ENCODE results near the gene VSIG2.

Gene VSIG2

DNA sequence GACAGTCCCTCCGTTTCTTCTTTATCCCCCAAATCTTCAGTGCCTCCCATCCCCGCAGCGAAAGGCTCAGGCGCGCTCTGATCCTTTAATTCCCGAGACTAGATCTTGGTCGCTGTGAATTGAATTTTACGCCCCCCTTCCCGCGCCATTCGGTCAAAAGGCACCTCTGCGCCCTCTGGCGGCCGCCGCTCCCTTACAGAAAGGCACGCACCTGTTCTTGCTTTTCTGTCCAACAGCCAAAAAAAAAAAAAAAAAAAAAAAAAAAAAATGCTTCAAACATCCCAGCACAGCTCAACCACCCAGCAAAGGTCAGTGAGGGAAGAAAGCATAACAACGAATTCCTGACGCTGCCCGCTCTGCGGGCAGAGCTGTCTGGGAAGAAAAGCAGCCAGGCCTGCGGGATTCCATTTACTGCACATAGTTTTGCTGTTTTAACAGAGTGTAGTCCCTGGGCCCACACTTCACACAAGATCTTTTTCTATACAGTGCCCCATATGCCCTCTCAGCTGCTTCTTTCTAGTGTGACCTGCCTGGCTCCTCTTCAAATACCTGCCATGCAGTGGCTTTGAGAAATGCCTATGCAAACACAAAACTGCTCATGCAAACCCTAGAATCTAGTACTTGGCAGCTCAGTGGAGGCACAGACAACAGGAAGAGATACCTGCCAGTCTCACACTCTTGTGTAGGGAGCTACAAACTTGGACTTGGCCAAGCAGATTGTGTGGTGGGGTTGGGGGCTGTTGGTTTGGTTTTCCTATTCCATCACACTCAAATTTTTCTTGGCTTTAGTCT lies 11.3 kb upstream of the VSIG2 start:
- DNase-seq, result peak; percentile 56

DNA sequence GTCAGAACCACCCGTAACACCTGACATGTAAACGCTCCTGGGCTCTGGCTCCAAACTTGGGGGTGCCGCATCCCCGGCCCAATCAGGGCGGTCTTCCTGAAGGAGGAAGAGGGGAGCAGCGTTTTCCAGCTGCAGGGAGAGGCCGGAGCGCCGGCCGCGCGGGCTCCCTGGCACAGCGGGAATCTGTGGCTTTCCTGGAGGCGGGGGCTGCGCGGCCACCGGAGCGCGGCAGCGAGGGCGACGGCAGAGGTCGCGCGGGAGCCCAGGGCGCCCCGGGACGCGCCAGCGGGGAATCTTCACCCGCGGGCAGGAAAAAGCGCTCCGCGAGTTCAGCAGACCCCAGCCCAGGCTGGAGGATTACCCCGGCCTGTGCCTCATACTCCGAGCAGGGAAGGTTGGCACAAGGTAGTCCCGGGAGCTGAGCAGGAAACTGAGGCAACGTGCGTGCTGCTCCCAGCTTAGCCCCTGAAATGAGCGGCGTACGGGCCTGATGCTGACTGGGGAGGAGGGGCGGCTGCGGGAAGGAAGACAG lies 10.6 kb upstream of the VSIG2 start:
- no peak for DNase-seq

DNA sequence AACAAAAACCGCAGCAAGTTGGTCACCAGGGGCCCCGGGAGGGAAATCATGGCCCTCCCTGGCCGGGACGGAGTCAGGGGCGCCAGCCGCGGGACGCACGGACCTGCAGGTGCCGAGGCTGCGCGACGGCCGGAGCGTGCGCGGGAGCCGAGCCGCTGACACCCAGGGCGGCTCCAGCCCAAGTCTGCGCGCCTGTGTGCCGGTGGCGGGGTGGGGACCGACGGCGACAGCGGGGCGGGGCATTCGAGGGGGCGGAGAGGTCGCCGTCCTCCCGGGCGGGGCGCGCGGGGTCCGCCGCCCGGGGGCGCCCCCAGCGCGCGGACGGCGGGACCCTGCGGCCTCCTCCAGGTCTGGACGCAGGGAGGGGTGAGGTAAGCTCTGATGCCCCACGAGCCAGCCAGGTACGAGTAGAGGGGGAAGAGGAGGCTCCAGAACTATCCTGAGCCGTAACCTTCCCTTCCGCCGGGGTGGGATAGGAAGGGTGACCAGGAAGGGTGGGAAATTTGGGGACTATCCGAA lies 10.1 kb upstream of the VSIG2 start, which contains the start of gene ESAM:
Gene ESAM (minus strand): TSS at position 186 of the 519 bp plus-strand sequence. CDS start 136 bp downstream, at position 50.
- DNase-seq, result no peak

DNA sequence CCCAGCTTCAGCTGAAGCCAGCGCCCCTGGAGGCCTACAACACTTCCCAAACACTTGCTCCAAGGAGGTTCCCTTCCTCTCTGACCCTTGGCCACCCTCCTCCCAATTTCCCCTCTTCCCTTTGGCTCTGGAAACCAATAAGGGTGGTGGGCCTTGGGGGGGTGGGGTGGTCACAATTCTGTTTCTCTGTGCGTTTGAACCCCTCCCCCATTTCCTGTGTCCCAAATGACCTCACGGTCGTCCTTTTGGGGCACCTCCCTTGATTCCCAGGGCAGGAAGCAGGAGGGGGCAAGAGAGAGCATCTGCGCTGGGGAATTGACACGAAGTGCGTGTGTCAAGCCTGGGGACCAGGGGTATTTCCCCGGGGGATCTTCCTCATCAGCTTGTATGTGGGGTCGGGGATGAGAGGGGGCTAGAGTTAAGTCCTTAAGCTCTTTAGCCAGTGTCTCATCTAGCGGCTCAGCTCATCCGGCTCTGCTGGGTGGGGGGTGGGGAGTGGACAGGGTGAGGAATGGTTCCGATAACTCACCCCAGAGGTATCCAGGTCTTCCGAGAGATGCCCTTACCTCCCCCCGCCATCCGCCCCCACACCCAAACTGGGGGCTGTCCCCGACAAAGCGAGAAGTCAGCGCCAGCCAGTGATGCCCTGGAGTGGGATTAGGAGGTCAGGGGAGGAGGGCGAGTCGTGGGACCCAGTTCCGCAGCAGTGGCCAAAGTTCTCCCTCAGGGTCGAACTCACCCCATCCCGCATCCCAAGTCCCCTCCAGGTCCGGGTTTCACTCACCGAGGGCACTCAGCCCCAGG lies 9.4 kb upstream of the VSIG2 start:
- DNase-seq, result no peak

DNA sequence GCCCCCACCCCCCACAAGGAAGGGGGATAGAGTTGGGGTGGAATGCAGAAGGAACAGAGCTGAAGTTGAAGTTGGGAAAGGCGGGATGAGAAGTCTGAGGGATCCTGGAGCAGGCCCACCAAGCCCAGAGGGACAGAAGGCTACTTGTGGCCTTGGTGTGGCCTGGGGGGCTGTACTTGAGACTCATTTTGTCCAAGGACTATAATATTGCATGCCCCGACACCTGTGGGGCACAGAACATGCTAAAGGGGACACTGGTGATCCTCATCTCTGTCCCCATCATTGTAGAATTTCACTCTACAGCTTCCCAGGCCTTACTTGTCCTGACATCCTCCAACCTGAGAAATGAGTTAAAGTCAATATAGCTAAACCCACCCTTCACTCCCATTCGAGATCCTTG lies 8.8 kb upstream of the VSIG2 start:
- DNase-seq, result no peak

DNA sequence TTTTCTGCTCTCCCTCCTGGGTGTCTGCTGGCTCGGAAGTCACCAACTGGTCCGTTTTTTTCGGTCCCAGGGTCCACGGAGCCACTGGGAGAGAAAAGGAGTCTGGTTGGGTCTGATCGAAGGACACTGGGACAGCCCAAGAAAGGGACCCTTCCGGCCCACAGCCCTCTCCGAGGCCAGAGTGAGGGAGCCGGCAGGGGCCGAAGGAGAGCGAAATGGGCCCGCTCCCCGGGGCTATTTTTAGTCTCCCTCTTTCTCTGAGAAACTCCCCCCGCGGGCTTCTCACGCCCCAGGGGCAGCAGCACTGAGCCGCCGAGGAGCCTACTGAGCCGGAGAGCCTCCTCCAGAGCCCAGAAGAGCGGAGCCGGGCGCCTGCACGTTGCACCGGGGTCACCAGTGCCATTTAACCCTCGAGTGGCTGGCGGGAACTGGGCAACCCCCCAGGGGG lies 8.2 kb upstream of the VSIG2 start:
- no peak for DNase-seq

DNA sequence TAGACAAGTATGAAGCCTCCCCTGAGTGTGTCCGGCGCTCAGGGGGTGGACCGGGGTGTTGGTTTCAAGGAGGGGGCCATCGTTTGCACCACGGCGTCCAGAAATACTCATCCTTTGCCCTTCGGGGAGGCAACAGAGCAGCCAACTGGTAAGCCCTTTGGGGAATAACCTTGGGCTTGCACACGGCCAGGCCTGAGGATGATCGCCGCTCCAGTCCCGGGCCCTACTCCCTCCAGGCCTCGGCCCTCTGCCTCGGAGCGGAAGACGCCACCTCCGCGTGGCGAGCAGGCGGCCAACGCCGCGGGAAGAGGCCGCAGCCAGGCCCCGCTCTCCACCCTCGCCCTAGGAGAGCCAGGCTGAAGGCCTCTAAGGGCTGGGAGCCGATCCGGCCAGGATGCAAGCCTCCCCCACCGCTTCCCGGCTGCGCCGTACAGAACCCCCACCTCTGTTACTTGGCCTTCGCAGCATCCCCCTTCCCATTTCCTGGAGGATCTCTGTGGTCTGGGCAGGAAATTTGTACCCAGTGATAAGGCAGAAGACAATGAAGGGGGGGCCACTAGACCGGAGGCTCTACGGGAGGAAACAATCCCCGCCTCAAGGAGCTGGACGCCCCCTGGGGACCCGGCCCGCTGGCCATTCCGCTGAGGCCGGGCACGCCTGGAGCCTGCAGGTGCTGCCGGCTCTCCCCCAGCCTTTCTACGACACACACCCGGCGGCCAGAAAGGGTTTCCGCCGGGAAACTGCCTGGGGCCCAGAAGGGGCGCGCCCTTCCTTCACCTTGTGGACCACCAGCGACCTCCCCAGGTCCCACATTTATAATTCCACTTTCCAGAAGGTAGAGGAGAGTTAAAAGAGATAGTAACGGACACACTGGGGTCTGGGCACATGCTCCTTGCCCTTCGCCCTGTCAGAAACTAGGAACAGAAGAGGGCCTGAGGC lies 7.5 kb upstream of the VSIG2 start:
- no peak for DNase-seq

DNA sequence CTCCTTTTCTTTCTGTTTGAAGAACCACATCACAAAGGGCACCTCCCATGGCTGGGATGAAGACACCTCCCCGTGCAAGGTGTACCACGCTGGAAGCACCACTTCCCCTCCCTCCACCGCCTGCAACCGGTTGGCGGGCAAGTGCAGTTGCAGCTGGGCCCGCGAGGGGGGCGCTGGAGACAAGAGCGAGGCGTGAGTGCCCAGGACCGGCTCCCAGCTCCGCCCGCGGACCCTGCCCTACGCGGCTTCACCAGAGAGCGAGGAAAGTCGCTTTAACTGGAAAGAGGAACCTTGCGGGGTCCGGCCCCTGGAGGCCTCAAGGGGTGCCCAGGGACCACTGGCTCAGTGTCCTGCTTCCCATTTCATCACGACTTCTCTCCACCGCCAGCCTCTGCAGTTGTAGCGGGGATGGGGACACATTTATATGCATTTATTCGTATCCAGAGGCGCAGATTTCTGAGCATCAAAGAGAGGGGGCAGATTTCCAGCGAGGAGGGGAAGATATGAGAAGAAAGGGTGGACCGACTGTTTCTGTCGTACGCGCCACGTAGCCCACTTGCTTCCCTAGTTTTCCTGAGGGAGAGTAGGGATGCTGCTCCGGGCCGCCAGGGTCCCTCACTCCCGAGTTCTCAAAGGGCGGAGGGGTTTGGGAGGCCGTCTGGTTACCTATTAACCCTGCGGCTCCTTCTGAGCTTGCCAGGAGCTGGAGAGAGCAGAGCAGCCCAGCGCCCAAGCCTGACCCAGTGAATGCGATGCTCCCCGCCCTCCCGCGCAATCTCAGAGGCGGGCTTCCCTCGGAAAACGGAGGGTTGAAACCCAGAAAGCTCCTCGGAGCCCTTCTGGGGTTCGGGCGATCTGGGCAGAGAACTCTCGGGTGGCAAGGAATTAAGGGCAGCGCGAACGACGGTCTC lies 6.6 kb upstream of the VSIG2 start:
- DNase-seq, result no peak

DNA sequence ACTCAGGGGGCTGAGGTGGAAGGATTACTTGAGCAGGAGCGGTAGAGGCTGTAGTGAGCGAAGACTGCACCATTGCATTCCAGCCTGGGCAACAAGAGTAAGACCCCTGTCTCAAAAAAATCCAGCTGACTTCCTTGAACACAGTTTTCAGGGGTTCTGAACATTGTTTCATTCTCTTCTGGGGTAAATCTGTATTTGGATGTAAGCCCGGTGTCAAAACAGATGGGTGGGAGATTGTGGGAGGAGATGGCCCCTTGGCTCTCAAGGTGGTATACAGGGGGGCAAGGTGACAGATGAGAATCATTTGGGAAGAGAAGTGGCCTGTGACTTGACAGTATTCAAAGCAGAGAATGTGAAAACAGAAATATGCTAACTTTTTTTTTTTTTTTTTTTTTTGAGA lies 5.3 kb upstream of the VSIG2 start:
- no peak for DNase-seq

DNA sequence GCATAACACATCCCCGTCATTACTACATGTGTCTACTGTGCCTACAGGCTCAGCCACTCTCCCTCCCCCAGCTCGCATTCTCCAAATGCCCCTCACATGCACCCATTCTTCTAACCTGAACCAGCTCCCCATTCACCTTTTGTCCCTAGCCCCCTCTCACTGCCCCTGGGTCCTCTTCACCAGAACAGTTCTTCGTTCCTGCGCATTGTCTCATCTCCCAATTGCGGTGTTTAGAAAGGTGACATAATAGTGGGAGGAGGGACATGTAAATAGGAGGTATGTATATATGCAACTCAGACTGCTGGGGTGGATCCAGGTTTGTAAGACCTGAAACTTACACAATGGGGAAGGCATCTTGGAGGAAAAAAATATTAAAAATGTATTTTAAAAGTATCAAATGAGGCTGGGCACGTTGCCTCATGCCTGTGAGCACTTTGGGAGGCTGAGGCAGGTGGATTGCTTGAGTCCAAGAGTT lies 4.7 kb upstream of the VSIG2 start:
- DNase-seq, result no peak

DNA sequence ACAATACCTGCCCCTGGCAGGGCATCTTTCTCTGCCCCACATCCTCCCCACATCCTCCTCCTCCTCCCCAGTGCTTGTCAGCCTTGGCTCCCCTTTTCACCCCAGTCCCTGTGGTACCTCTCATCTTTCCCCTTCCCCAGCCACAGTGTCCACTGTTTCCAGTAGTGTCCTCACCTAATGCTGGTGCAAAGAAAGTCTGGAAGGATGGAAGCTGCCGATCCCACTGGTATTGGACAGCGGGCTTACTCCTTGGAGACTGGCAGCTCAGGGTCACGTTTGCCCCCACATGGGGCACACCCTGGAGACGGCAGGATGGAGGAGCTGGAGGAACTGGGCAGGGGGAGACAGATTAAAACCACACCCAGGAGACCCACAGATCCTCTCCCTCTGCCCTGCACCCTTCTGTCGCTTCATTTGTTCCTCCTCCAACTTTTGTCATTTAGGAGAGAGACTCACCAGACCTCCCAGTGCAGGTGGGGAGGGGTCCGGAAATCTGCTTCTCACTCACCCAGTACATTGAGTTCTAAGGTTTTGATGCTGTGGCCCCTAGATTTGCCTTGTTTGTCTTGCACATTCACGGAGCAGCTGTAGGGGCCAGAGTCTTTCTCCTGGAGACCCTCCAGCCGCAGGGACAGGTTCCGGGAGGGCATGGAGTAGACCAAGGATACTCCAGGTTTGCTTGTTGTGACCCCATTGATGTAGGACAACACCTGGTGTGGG lies 4.1 kb upstream of the VSIG2 start:
- DNase-seq, result no peak

DNA sequence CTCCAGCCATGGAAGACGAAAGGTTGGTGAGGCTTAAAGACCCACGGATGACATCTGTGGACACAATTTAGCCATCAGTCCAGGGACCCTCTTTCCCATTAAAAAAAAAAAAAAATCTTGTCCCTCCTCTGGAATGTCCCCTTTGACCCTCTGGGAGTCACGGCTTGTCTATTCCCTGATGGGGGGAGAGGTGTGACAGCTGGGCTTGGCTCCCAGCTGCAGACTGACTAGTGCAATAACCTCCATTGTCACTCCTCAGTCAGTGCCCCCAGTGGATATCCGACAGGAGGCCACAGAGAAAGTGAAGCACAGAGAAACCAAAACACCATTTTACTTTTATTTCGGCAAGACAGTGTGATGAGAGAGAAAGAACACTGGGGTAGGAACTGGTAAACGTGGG lies 2.7 kb upstream of the VSIG2 start:
- no peak for DNase-seq

DNA sequence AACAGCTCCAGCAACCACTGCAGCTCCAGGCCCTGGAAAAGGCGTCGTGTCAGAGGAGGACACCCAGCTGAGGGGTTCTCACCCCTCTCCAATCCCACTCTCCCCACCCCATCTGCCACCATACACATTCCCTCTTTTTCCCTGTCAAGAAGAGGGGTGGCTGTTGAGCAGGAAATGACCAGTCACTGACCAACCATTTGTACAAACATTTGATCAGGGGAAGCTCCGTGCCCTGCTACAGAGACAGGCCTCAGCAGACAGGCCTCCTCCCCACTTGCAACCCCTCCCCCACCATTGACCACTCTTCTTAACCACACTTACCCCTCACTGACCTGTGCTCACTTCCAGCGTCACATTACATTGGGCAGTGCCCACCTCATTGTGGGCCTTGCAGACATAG lies 2.3 kb upstream of the VSIG2 start:
- DNase-seq, result no peak

DNA sequence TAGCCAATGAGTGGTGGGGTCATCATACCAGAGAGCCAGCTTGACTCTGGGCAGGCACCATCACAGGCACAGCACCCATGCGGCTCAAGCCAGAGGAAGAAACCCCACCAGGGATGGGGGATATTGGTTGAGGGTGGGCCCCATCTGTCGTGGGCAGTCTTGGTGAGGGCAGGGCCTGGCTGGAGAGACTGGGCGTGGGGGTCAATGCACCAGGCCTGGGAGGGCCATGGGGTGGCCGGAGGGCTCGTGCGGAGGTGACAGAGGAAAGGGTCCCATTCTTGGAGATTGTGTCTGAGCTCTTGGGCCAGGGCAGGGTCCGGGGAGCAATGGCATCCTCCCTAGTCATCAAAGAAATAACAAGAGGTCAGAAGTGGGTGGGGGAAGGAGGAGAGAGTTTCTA lies 1.6 kb upstream of the VSIG2 start:
- no peak for DNase-seq

DNA sequence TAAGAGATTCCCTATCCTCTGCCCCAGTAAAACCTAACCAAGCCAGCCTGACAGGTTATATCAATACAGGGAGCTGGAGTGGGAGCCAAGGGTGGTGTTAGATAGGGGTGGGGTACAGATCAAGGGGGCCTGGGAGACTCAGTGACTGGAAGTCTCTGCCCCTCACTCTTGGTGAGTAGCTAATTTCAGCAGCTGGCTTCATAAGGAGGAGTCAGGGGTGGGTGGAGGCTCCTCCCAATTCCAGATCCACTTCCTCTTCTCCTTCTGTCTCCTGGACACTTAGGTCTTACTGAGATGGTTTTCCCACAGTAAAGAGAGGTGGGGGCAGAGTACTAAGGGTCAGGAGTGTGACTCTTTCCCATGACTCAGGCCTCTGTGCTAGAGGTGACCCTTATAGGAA lies 1.1 kb upstream of the VSIG2 start:
- no peak for DNase-seq

DNA sequence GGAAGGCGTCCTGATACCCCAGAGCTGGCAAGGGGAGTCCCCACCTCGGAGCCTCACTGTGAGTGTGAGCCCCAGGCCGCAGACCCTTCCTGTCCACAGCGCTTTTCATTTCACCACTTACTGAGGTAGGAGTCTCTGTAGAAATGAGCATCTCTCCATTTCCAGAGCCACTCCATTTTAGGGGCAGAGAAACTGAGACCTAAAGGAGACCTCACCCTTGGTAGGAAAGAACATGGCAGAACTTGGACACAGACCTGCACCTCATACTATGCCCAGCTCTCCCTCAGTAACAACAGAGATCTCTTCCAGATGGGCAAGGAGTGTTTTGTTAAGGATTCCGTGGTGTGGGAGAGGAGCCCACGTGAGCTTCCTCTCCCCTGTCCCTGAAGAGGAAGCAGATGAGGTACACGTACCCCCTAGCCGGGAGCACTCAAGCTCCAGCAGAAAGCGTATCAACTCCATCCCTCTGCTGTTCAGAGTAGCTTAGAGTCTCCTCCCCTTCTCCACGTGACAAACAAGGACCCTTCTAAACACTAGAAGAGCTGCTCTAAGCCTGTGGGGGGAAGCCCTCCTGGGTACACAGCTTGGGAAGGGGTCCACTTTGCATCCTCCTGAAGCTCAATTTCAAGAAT lies 532 bp upstream of the VSIG2 start:
- no peak for DNase-seq

DNA sequence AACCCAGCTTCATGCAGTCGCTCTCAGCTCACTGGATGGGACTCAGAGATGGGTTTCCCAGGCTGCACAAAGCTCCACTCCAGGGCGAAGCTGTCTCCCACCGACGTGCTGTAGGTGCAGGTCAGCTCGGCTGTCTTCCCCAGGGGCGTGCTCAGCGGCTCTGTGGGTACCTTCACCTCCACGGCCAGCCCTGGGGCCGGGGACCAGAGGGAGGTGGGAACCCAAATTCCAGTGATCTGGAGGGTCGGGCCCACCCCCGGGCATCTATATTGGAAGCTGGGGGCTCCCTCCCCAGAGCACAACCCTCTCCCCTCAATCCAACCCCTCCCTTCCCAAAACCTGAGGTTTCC lies 689 bp downstream of the VSIG2 start:
- DNase-seq, result no peak

DNA sequence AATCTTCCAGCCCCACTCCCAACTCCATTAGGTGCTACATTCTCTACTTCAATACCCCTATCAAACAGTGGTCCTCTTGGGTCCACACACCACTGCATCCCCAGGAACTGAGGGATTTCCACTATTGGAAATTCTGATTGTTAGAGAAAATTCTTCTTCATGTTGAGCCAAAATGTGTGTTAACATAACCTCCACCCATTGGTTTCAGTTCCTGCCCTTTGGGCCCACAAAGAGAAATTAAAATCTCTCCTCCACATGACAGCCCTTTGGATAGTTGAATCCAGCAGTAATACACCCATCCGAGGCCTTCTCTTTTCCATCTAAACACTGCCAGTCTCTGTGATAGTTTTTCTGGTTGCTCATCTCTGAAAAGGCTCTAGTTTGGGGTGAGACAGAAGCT lies 2.1 kb downstream of the VSIG2 start:
- DNase-seq, result no peak

DNA sequence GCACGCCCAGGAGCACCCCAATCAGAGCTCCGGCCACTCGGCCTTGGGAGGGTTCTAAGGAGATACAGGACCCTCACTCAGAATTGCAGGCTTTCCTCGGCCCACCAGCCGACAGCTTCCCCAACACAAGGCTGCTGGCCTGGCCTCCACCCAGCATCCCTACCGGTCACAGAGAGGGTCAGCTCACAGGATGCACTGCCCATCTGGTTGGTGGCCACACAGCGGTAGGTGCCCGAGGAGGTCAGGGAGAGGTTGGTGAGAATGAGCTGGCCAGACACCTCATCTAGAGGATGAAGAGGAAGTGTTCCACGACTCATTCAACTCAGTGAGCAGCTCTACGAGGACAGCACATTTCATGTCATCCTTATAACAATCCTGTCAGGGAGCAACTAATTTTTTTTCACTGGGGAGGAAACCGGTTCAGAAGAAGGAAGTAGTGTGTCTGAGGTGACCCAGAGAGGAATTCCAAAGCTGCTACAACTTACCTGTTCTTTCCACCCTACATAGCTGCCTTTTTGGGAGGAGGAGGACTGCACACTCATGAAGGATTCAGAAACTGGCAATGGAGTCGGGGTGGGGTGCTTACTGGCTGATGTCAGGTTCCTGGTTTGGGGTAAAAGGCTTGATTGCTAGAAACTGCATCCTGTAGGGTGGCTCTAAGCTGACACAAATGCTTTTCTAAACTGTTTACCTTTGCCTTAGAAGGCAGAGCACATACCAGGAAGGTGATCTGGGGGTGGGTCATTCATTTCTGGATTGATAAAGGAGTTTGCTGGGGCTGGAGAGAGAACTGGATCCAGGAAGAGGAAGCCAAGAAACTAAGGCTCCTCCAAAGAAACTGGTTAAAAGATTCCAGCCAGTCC lies 3.3 kb downstream of the VSIG2 start:
- no peak for DNase-seq

Data from KG1 (cell line).